ENCODE measurements around the gene CRLF2.
"Not testable (repeated sequence)": the region's sequence is repeated elsewhere in the genome, so short reads cannot be mapped to it uniquely, and the experiment has no call there.

Gene CRLF2

GRCh38 chrX:1244164-1245076 lies 32.0 kb upstream of the CRLF2 start:
- no peak for DNase-seq (ENCODE audit: low spot score)
- no peak for TF ChIP-seq CTCF (IDR thresholded peaks at IDR 0.05; ENCODE audit: extremely low read depth, missing control alignments)

GRCh38 chrX:1242891-1243402 lies 30.5 kb upstream of the CRLF2 start:
- peak; percentile 42 for DNase-seq (ENCODE audit: low spot score)
- no peak for TF ChIP-seq CTCF (IDR thresholded peaks at IDR 0.05; ENCODE audit: extremely low read depth, missing control alignments)

GRCh38 chrX:1240551-1240950 lies 28.1 kb upstream of the CRLF2 start:
- not testable (repeated sequence) for DNase-seq (ENCODE audit: low spot score)

GRCh38 chrX:1239681-1240142 lies 27.3 kb upstream of the CRLF2 start:
- DNase-seq (ENCODE audit: low spot score): peak; percentile 77

GRCh38 chrX:1231850-1232465 lies 19.5 kb upstream of the CRLF2 start:
- DNase-seq (ENCODE audit: low spot score): no peak
- no peak for TF ChIP-seq CTCF (IDR thresholded peaks at IDR 0.05; ENCODE audit: extremely low read depth, missing control alignments)

More at GRCh38 chrX:1239681-1240142, 27.3 kb upstream of the CRLF2 start:
- TF ChIP-seq CTCF (IDR thresholded peaks at IDR 0.05; ENCODE audit: extremely low read depth, missing control alignments): no peak

- DNase-seq (ENCODE audit: low spot score): not testable (repeated sequence)
Observed at GRCh38 chrX:1228101-1228500, 15.7 kb upstream of the CRLF2 start.

GRCh38 chrX:1226249-1226648 lies 13.8 kb upstream of the CRLF2 start:
- TF ChIP-seq CTCF (IDR thresholded peaks at IDR 0.05; ENCODE audit: extremely low read depth, missing control alignments): no peak
- DNase-seq (ENCODE audit: low spot score): no peak

GRCh38 chrX:1224954-1225353 lies 12.5 kb upstream of the CRLF2 start:
- peak; percentile 24 for DNase-seq (ENCODE audit: low spot score)
- TF ChIP-seq CTCF (IDR thresholded peaks at IDR 0.05; ENCODE audit: extremely low read depth, missing control alignments): no peak
